LoVo (cell line): Measurements from ENCODE around the gene CD151.

Experiments
- DNase-seq: peaks from one replicate; pipeline ENCODE4 v3.0.0-alpha.2; 2016; ENCODE audit warnings: low spot score

The CD151 gene

GRCh38 chr11:797296-798092, 35.3 kb upstream of the CD151 start:
- DNase-seq = peak; percentile 59

GRCh38 chr11:798093-798713, 34.5 kb upstream of the CD151 start, which contains the start of gene SLC25A22:
TSS of gene SLC25A22 (minus strand) at chr11:798281. CDS start at chr11:795006, 3,275 bp downstream.
- peak; percentile 84 for DNase-seq

GRCh38 chr11:799641-800316, 33.0 kb upstream of the CD151 start:
- no peak for DNase-seq

GRCh38 chr11:800473-800872, 32.3 kb upstream of the CD151 start:
- no peak for DNase-seq

- DNase-seq = no peak
These were observed 31.5 kb upstream of the CD151 start for GRCh38 chr11:801097-801780.

- DNase-seq = no peak
These were observed 30.6 kb upstream of the CD151 start for GRCh38 chr11:802018-802617.

GRCh38 chr11:802693-803466, 29.9 kb upstream of the CD151 start:
- no peak for DNase-seq

- DNase-seq = no peak
These were observed 29.3 kb upstream of the CD151 start for GRCh38 chr11:803467-803742.

GRCh38 chr11:803770-804598, 28.8 kb upstream of the CD151 start:
- DNase-seq = no peak

- no peak for DNase-seq
These were observed 28.2 kb upstream of the CD151 start for GRCh38 chr11:804599-804964.

GRCh38 chr11:808427-809286, 24.1 kb upstream of the CD151 start:
- DNase-seq = peak; percentile 38

- DNase-seq = peak; percentile 95
These were observed 23.3 kb upstream of the CD151 start, which contains the start of gene RPLP2 for GRCh38 chr11:809287-810039. TSS of gene RPLP2 (plus strand) at chr11:809967. CDS start at chr11:810235, 268 bp downstream.

- DNase-seq = no peak
These were observed 22.6 kb upstream of the CD151 start for GRCh38 chr11:810040-810567.

GRCh38 chr11:811446-812245, 21.1 kb upstream of the CD151 start:
- DNase-seq = no peak

- DNase-seq = no peak
These were observed 20.4 kb upstream of the CD151 start for GRCh38 chr11:812390-812789.

- DNase-seq = no peak
These were observed 19.7 kb upstream of the CD151 start for GRCh38 chr11:813072-813455.

GRCh38 chr11:813456-814096, 19.2 kb upstream of the CD151 start:
- DNase-seq = no peak
